Right lobe of liver (tissue), 6 donors: Measurements from ENCODE around the gene TRIM2. TPM values are rescaled to one million over a fixed set of nuclear protein-coding genes. Genes with fewer than 3 reads are reported as not detected.

Experiments
- ATAC-seq, 4 donors: fragments of 200-7000 bp; cut with Tn5 transposase; one replicate each; pipeline ENCODE4 v1.9.1; 2020; ENCODE audit warnings: mild to moderate bottlenecking in 4 of 4, moderate library complexity in 4 of 4
- DNase-seq, 3 donors: peaks; one replicate each; pipeline ENCODE4 v3.0.0-alpha.2; 2020
- H3K27ac ChIP-seq, 3 donors: fragments of 200-600 bp; one replicate each; pipeline ENCODE4 v1.8.0; 2022
- H3K27me3 ChIP-seq, 2 donors: fragments of 200-600 bp; one replicate each; pipeline ENCODE4 v1.8.0; 2022
- H3K36me3 ChIP-seq, 4 donors: fragments of 200-600 bp; sonication (generic) in 1 of 4; one replicate each; pipeline versions ENCODE4 v1.5.1 to v1.8.0; 2017 to 2022; ENCODE audit warnings: control low read depth in 1 of 4
- H3K4me1 ChIP-seq, 4 donors: fragments of 200-600 bp; sonication (generic) in 1 of 4; one replicate each; pipeline versions ENCODE4 v1.5.1 to v1.8.0; 2017 to 2022; ENCODE audit warnings: control low read depth in 1 of 4
- H3K4me3 ChIP-seq, 3 donors: fragments of 200-600 bp; one replicate each; pipeline ENCODE4 v1.8.0; 2022
- H3K9me3 ChIP-seq, 4 donors: fragments of 200-600 bp; sonication (generic) in 1 of 4; one replicate each; pipeline versions ENCODE4 v1.5.1 to v1.8.0; 2017 to 2022; ENCODE audit warnings: control low read depth in 1 of 4
- CTCF ChIP-seq, 4 donors: fragments of 200-600 bp in 3 of 4; fragments of 450-650 bp in 1 of 4; IDR thresholded peaks; one replicate each; pipeline versions ENCODE4 v1.5.1 to v1.8.0; 2016 to 2022; ENCODE audit warnings: antibody characterized with exemption in 4 of 4, mild to moderate bottlenecking in 2 of 4
- POLR2A ChIP-seq: fragments of 450-650 bp; IDR thresholded peaks from one replicate; pipeline ENCODE4 v1.6.1; 2017; ENCODE audit warnings: antibody characterized with exemption, mild to moderate bottlenecking
- WGBS: methylation state at CpG from one replicate; pipeline ENCODE4 v1.1.6; 2018; ENCODE audit warnings: low coverage, low lambda C conversion rate; ENCODE audit not compliant: insufficient coverage; ENCODE audit errors: missing lambda C conversion rate; 5-methylcytosine and 5-hydroxymethylcytosine counted together
- intact Hi-C, 2 donors: fragments of 100-400 bp; cut with DNase I; formaldehyde crosslinking; loops; one replicate each; pipeline versions ENCODE4 v1.11.2 to v1.14.1; 2022
- total RNA-seq, 6 experiments: library from RNA; depleted of rRNA in 2 of 6; stranded (reverse); fragments of >200 nt in 2 of 6; fragmentation: NEBNext Ultra II Directional in 3 of 6; extraction: Animal tissue kit (Norgen Biotek cat#: 25700) in 3 of 6; gene quantifications; one replicate each; pipeline versions ENCODE4 v1.1.0 to v1.2.4, GENCODE V29; 2016 to 2023
- donor health status: DM: no; HTN: yes; CAD: no.
- donor health status: DM: no; HTN: no; CAD: no.
- donor health status: DM: no; HTN: no; CAD: no.
- donor health status: DM: no; HTN: yes; CAD: no.
- donor health status: DM: no; HTN: yes; CAD: no.

Gene TRIM2
- total RNA-seq, 6 experiments from 2014 or later, result 8.9 to 17.5 (median 10.0) TPM

GRCh38 chr4:153176938-153177337 lies 27.3 kb upstream of the TRIM2 start:
- Histone ChIP-seq H3K4me3 (no peak overlapping the region), H3K27ac (no peak overlapping the region), H3K9me3 (no peaks in the 10 kb centered on the region), H3K4me1 (no peaks in the 10 kb centered on the region), H3K36me3 (no peaks in the 10 kb centered on the region), H3K27me3 (no peaks in the 10 kb centered on the region)
- 65% methylated on average over 3 of the region's 3 CpGs for WGBS
- TF ChIP-seq POLR2A (no peak), CTCF (IDR thresholded peaks at IDR 0.05) (no peak)
- intact Hi-C loops, result no loop called here
- ATAC-seq, result no peak
- no peak for DNase-seq

GRCh38 chr4:153177841-153178240 lies 26.4 kb upstream of the TRIM2 start:
- ATAC-seq, result no peak
- no peak overlapping the region for H3K4me3 ChIP-seq
- no peaks in the 10 kb centered on the region for H3K36me3 ChIP-seq
- no peaks in the 10 kb centered on the region for H3K27me3 ChIP-seq
- intact Hi-C loops, result no loop called here
- no peak overlapping the region for H3K27ac ChIP-seq
- no peaks in the 10 kb centered on the region for H3K4me1 ChIP-seq
- TF ChIP-seq CTCF (IDR thresholded peaks at IDR 0.05) (no peak), POLR2A (no peak)
- DNase-seq, result no peak
- no peaks in the 10 kb centered on the region for H3K9me3 ChIP-seq
- WGBS, result 63% methylated on average over 3 of the region's 7 CpGs

GRCh38 chr4:153179100-153179499 lies 25.1 kb upstream of the TRIM2 start:
- ATAC-seq (no peak), DNase-seq (no peak)
- Histone ChIP-seq H3K27ac (no peak overlapping the region), H3K27me3 (no peaks in the 10 kb centered on the region), H3K36me3 (no peaks in the 10 kb centered on the region), H3K9me3 (no peaks in the 10 kb centered on the region), H3K4me3 (no peak overlapping the region), H3K4me1 (no peaks in the 10 kb centered on the region)
- intact Hi-C loops, result no loop called here
- no peak for TF ChIP-seq POLR2A
- no peak for TF ChIP-seq CTCF (IDR thresholded peaks at IDR 0.05)

GRCh38 chr4:153181293-153181692 lies 22.9 kb upstream of the TRIM2 start:
- Histone ChIP-seq H3K27ac (no peak overlapping the region), H3K4me1 (no peaks in the 10 kb centered on the region), H3K9me3 (no peaks in the 10 kb centered on the region), H3K36me3 (no peaks in the 10 kb centered on the region), H3K4me3 (no peak overlapping the region), H3K27me3 (no peaks in the 10 kb centered on the region)
- intact Hi-C loops, result no loop called here
- 83% methylated on average over 2 of the region's 6 CpGs for WGBS
- DNase-seq, result no peak
- TF ChIP-seq CTCF (IDR thresholded peaks at IDR 0.05), result no peak
- no peak for TF ChIP-seq POLR2A
- ATAC-seq, result no peak

GRCh38 chr4:153181700-153182099 lies 22.5 kb upstream of the TRIM2 start:
- DNase-seq (no peak), ATAC-seq (no peak)
- WGBS, result 80% methylated on average over 4 of the region's 6 CpGs
- no peak overlapping the region for H3K4me3 ChIP-seq
- H3K27me3 ChIP-seq, result no peaks in the 10 kb centered on the region
- no peak overlapping the region for H3K27ac ChIP-seq
- H3K36me3 ChIP-seq, result no peaks in the 10 kb centered on the region
- TF ChIP-seq POLR2A, result no peak
- TF ChIP-seq CTCF (IDR thresholded peaks at IDR 0.05), result no peak
- no peaks in the 10 kb centered on the region for H3K4me1 ChIP-seq
- intact Hi-C loops, result no loop called here
- H3K9me3 ChIP-seq, result no peaks in the 10 kb centered on the region
